OCI-LY1 (cell line): ENCODE measurements around the gene ZMIZ1.

ENCODE experiments used
- CTCF ChIP-seq: fragments of 200-600 bp; sonication (generic), shearing (Covaris generic); IDR thresholded peaks from 2 replicates; pipeline ENCODE4 v1.5.1; 2017; ENCODE audit warnings: mild to moderate bottlenecking, antibody characterized with exemption, low read length, moderate library complexity, mixed read lengths
- EZH2 ChIP-seq: fragments of 200-600 bp; sonication (generic), shearing (Covaris generic); IDR thresholded peaks from 2 replicates; pipeline ENCODE4 v1.8.0; 2017; ENCODE audit warnings: borderline replicate concordance, mixed run types, mild to moderate bottlenecking, antibody characterized with exemption, low read length, moderate library complexity, mixed read lengths

GRCh38 chr10:79127151-79127961, 58.6 kb downstream of the ZMIZ1 start:
- TF ChIP-seq CTCF (no peak), EZH2 (no peak)
